BE2C (cell line): Measurements from ENCODE around the gene GPD2. TPM values are rescaled to one million over a fixed set of nuclear protein-coding genes. Genes with fewer than 3 reads are reported as not detected.
A peak's percentile ranks its signal among the peaks of the same experiment; 100 is the strongest.

Experiments used
- DNase-seq: peaks from one replicate; pipeline ENCODE4 v3.0.0-alpha.2; 2020
- H3K27me3 ChIP-seq: fragments of 250-450 bp; sonication (Bioruptor Pico); 2 replicates; pipeline ENCODE4 v1.5.1; 2020; ENCODE audit warnings: mild to moderate bottlenecking
- H3K36me3 ChIP-seq: fragments of 250-450 bp; sonication (Bioruptor Pico); 2 replicates; pipeline ENCODE4 v1.5.1; 2020; ENCODE audit warnings: mild to moderate bottlenecking
- H3K4me1 ChIP-seq: fragments of 250-450 bp; sonication (Bioruptor Pico); 2 replicates; pipeline ENCODE4 v1.5.1; 2020
- H3K4me3 ChIP-seq: 2 replicates; pipeline ENCODE4 v1.5.1; 2011; ENCODE audit warnings: low read depth, low read length
- H3K9me3 ChIP-seq: fragments of 250-450 bp; sonication (Bioruptor Pico); 2 replicates; pipeline ENCODE4 v1.5.1; 2020
- polyA plus RNA-seq: library from polyadenylated mRNA; unstranded; fragments of >200 nt; gene quantifications from one replicate; pipeline ENCODE4 v1.2.1, GENCODE V29; 2012; ENCODE audit warnings: low read depth, missing spikeins; ENCODE audit not compliant: insufficient read length, insufficient read depth
- TF ChIP-seq, protein P1 (sequence below): IDR thresholded peaks from 2 replicates; pipeline ENCODE4 v1.5.1; 2012; ENCODE audit warnings: mild to moderate bottlenecking, low read depth, low read length

The GPD2 gene
- 1.5 TPM for polyA plus RNA-seq

DNA sequence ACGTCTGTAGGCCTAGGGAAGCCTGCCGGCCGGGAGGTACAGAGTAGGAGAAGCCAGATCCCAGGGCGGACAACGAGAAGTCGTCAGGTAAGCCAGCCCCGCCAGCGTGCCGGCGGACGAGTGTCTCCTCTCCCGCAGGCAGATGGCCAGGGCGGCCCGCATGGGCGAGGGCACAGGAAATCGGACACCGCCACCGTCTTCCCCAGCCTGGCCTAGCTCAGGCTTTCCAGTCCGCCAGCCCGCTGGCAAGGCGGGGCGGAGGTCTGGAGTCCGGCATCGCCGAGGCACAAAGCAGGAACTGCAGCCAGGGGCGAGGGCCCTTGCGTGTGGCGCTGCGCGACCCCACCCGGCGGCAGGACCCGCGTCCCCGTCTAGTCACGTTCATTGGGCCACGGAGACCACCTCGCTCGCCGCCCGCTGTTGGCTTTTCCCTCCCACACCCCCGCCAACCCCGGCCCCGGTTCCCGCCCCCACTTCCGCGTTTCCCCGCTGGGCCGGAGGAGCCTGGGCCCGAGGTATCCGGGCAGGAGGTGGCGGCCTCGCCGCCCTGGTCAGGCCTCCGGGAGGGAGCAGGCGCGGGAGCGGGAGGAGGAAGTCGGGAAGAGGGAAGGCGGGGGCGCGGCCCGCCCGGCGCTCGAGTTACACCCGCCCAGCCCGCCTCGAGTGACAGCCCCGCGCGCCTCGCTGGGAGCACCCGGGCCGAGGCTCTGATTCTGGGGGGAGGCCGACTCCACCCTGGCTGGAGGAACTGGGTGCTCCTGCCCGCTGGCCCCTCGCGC is at the start of gene GPD2:
Gene GPD2, plus strand, starts transcription at position 662 of the 779 bp plus-strand sequence. CDS start 39,727 bp downstream, outside the sequence.
- DNase-seq = peak; percentile 69
- Histone ChIP-seq H3K4me3 (peak within 1 kb of the TSS; percentile 61), H3K4me1 (no peaks in the 10 kb centered on the region), H3K27me3 (no peaks in the 10 kb centered on the region), H3K9me3 (no peaks in the 10 kb centered on the region), H3K36me3 (no peaks in the 10 kb centered on the region)
- TF ChIP-seq, protein P1, sequence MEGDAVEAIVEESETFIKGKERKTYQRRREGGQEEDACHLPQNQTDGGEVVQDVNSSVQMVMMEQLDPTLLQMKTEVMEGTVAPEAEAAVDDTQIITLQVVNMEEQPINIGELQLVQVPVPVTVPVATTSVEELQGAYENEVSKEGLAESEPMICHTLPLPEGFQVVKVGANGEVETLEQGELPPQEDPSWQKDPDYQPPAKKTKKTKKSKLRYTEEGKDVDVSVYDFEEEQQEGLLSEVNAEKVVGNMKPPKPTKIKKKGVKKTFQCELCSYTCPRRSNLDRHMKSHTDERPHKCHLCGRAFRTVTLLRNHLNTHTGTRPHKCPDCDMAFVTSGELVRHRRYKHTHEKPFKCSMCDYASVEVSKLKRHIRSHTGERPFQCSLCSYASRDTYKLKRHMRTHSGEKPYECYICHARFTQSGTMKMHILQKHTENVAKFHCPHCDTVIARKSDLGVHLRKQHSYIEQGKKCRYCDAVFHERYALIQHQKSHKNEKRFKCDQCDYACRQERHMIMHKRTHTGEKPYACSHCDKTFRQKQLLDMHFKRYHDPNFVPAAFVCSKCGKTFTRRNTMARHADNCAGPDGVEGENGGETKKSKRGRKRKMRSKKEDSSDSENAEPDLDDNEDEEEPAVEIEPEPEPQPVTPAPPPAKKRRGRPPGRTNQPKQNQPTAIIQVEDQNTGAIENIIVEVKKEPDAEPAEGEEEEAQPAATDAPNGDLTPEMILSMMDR = no peak

- H3K36me3 ChIP-seq = no peaks in the 10 kb centered on the region
- DNase-seq = no peak
- H3K27me3 ChIP-seq = no peaks in the 10 kb centered on the region
- no peaks in the 10 kb centered on the region for H3K4me1 ChIP-seq
- no peak overlapping the region for H3K4me3 ChIP-seq
- H3K9me3 ChIP-seq = no peaks in the 10 kb centered on the region
- TF ChIP-seq, protein P1 = no peak
Observed at GRCh38 chr2:156394033-156394741, 42.0 kb upstream of the GPD2 start.

GRCh38 chr2:156396126-156396525 is 40.1 kb upstream of the GPD2 start:
- H3K9me3 ChIP-seq = no peaks in the 10 kb centered on the region
- TF ChIP-seq, protein P1 = no peak
- DNase-seq = no peak
- no peaks in the 10 kb centered on the region for H3K27me3 ChIP-seq
- no peaks in the 10 kb centered on the region for H3K36me3 ChIP-seq
- H3K4me1 ChIP-seq = no peaks in the 10 kb centered on the region
- no peak overlapping the region for H3K4me3 ChIP-seq

GRCh38 chr2:156397229-156397628 is 39.0 kb upstream of the GPD2 start:
- Histone ChIP-seq H3K4me1 (no peaks in the 10 kb centered on the region), H3K27me3 (no peaks in the 10 kb centered on the region), H3K36me3 (no peaks in the 10 kb centered on the region), H3K9me3 (no peaks in the 10 kb centered on the region), H3K4me3 (no peak overlapping the region)
- DNase-seq = no peak
- TF ChIP-seq, protein P1 = no peak

DNA sequence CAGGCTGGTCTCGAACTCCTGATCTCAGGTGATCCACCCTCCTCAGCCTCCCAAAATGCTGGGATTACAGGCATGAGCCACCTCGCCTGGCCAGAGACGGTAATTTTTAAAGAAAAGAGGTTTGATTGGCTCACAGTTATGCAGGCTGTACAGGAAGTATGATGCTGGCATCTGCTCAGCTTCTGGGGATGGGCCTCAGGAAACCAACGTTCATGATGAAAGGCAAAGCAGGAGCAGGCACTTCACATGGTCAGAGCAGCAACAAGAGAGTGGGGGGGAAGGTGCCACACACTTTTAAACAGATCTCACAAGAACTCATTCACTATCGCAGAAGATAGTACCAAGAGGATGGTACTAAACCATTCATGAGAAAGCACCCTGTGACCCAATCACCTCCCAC is 38.0 kb upstream of the GPD2 start:
- Histone ChIP-seq H3K4me3 (no peak overlapping the region), H3K9me3 (no peaks in the 10 kb centered on the region), H3K36me3 (no peaks in the 10 kb centered on the region), H3K27me3 (no peaks in the 10 kb centered on the region), H3K4me1 (no peaks in the 10 kb centered on the region)
- no peak for DNase-seq
- TF ChIP-seq, protein P1 = no peak
